GM19467 (cell line): ENCODE measurements around the gene DUSP2.

Source experiments
- ATAC-seq: cut with Tn5 transposase; IDR thresholded peaks from one replicate; pipeline ENCODE4 v1.9.1; 2021; ENCODE audit warnings: mild to moderate bottlenecking, moderate library complexity; ENCODE audit not compliant: unreplicated experiment

Gene DUSP2

GRCh38 chr2:96135171-96135570 lies 10.1 kb downstream of the DUSP2 start:
- no peak for ATAC-seq

DNA sequence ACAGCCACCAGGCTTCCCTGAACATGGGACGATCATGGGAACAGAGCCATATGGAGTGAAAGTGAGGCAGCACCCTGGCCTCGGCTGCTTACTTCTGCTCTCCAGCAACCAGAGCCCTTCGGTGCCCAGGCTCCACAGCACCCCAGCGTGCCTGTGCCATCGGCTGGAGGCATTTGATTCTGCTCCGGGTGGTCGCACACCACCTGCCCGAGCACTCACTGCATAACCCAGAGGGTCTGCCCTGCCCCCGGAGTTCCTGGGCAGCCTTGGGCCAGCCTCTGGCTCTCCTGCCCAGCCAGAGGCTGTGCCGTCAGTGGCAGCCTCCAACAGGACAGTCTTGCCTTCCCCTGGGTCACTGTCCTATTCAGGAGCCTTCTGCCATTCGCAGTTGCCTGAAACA lies 10.8 kb downstream of the DUSP2 start:
- ATAC-seq: no peak

- no peak for ATAC-seq
Measured at GRCh38 chr2:96131813-96132745, 13.2 kb downstream of the DUSP2 start.

- no peak for ATAC-seq
Measured at GRCh38 chr2:96131152-96131812, 14.0 kb downstream of the DUSP2 start.

GRCh38 chr2:96130483-96130882 lies 14.8 kb downstream of the DUSP2 start:
- no peak for ATAC-seq

DNA sequence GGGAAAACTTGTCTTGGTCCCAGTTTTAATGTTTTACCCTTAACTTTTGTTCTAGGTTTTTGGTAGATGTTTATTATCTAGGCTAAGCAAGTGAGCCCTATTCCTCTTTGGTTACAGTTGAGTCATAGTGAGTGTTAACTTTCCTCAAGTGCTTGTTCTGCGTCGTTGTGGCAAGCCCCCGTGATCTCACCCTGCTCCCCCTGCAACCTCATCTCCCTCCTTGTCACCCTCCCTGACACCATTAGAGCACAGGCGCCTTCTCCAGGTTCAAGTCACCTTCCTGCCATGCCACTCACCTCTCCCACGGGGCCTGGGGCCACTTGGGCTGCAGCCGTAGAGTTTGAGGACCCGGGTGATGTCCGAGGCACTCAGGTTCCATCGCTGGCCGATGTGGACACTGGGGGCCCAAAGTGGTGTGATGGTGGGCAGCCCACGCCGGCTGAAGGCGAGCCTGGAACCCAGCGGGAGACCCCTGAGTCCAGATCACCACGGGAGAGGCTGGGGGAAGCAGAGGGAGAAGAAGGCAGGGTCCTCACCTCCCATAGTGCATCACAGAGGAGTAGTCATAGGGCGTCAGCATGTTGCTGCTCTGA lies 15.6 kb downstream of the DUSP2 start:
- no peak for ATAC-seq

GRCh38 chr2:96128456-96128855 lies 16.8 kb downstream of the DUSP2 start:
- no peak for ATAC-seq

GRCh38 chr2:96124406-96125265 lies 20.6 kb downstream of the DUSP2 start:
- no peak for ATAC-seq

GRCh38 chr2:96123936-96124335 lies 21.3 kb downstream of the DUSP2 start:
- no peak for ATAC-seq

GRCh38 chr2:96123290-96123689 lies 21.9 kb downstream of the DUSP2 start:
- no peak for ATAC-seq

DNA sequence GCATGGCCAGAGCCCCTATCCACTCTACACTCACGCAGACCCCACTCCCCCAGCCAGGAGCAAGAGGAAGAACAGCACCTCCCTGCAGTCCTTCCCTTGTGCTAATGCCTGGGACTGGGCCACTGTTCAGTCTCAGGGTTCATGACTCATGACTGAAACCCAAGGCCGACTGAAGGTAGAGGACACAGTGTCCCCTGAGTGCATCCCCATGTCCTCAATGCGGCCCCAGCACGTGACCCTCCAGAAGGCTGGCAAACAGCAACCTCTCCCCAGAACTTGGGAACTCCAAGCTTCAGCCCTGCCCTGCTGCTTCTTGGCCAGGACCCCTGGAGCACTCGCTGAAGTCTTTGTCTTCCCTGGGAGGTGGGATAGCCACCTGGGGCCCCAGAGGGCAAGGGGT lies 22.8 kb downstream of the DUSP2 start:
- no peak for ATAC-seq

DNA sequence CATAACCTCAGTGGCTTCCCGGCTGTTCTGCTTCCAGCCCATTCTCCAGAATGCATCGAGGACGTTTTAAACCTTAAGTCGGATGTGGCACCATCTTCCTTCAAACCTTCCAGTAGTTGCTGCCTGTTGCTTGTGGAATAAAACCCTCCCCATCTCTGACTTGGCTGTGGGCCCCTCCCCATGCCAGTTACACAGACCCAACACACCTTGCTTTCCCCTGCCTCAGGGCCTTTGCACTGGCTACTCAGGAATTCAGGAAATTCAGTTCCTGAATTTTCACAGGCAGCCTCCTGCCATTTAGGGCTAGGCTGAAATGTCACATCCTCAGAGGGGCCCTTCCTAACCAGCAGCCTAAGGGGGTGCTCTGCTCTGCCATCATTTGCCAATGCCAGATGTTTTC lies 23.8 kb downstream of the DUSP2 start:
- ATAC-seq: no peak

- ATAC-seq: no peak
Measured at GRCh38 chr2:96120991-96121390, 24.2 kb downstream of the DUSP2 start.

GRCh38 chr2:96120091-96120720 lies 25.0 kb downstream of the DUSP2 start:
- ATAC-seq: no peak

DNA sequence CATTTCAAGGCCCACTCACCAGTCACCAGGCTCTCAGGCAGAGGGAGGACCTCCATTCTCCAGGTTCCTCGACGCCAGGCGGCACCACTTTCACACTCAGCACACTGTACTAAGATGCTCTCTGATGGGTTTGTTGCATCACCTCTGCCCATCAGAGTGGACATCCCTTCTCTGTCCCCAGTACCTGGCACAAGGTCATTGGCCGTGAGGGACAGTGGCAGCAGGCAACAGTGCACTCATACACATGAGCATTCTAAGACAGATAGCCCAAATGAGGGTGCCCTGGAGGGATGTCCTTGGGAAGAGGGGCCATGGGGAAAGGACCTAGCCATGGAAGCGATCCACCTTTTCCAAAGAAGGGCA lies 25.9 kb downstream of the DUSP2 start:
- no peak for ATAC-seq

- no peak for ATAC-seq
Measured at GRCh38 chr2:96118698-96119388, 26.4 kb downstream of the DUSP2 start.

GRCh38 chr2:96117701-96118588 lies 27.3 kb downstream of the DUSP2 start:
- ATAC-seq: no peak

DNA sequence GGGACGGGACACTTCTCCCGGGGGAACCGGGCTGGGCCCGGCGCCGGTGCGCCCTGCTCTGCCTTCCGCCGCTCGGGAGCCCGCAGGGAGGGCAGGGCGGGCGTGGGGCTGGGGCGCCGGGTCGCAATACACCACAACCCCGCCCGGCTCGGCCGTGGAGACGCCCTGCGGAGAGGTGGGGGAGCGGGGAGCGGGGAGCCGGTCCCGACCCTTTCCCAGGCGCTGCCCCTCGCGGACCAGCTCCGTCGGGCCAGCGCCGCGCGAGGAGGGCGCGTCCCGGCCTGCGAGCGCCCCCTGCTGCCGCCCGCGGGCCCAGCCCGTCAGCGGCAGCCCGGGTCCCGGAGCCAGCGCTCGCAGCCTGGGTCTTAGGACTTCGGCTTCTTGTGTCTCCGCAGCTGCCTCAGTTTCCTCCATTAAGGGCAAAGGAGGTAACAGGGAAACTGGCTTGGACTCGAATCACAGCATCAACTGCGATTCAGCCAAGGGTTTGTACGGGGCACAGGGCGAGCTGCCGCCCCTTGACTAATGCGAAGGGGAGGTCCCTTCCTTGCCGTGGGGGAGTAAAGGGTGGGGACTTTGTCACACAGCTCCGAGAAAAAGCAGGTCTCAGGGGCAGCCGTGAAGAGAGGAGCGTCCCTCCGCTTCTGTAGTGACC lies 28.2 kb downstream of the DUSP2 start:
- peak; percentile 52 for ATAC-seq
